Keratinocyte (primary cell): ENCODE results near the gene AASDHPPT.

ENCODE experiments used
- CTCF ChIP-seq, 3 experiments: IDR thresholded peaks in 1 of 3; conservative IDR thresholded peaks in 1 of 3; optimal IDR thresholded peaks in 1 of 3; 2 replicates in 2 of 3; 3 replicates in 1 of 3; pipeline versions ENCODE3 to v1.5.1; 2011; ENCODE audit warnings: low read length in 3 of 3, mild to moderate bottlenecking in 3 of 3, moderate library complexity in 2 of 3, control low read depth in 1 of 3, inconsistent platforms in 1 of 3; ENCODE audit not compliant: insufficient read depth in 2 of 3; ENCODE audit errors: extremely low read depth in 1 of 3
- EZH2 ChIP-seq: IDR thresholded peaks from one replicate; pipeline ENCODE4 v1.6.1; 2012; ENCODE audit warnings: inconsistent platforms, mild to moderate bottlenecking, low read length, moderate library complexity

- TF ChIP-seq CTCF (optimal IDR thresholded peaks at IDR 0.05 in 1 of 3, IDR thresholded peaks at IDR 0.05 in 1 of 3, conservative IDR thresholded peaks at IDR 0.05 in 1 of 3; ENCODE audit: extremely low read depth in 1 of 3, insufficient read depth in 2 of 3, low read length in 3 of 3) (no peak), EZH2 (no peak)
Measured at GRCh38 chr11:106047631-106048030, 29.8 kb upstream of the AASDHPPT start.
